ACHN (cell line): ENCODE results near the gene NAT8L.
A peak's percentile ranks its signal among the peaks of the same experiment; 100 is the strongest.

ENCODE experiments used
- DNase-seq: peaks from one replicate; pipeline ENCODE4 v3.0.0-alpha.2; 2015
- in situ Hi-C: cut with HindIII; loops from 2 replicates; pipeline ENCODE4 v1.10.0; 2017; ENCODE audit warnings: low sequenced_read_pairs, low pct_ligation_motif_present, low pct_unique_long_range_greater_than_20kb

Gene NAT8L

GRCh38 chr4:2044119-2044485 is 15.0 kb upstream of the NAT8L start:
- in situ Hi-C loops, result no loop called here
- DNase-seq, result no peak

GRCh38 chr4:2044542-2045517 is 14.3 kb upstream of the NAT8L start:
- in situ Hi-C loops, result no loop called here
- DNase-seq, result no peak

DNA sequence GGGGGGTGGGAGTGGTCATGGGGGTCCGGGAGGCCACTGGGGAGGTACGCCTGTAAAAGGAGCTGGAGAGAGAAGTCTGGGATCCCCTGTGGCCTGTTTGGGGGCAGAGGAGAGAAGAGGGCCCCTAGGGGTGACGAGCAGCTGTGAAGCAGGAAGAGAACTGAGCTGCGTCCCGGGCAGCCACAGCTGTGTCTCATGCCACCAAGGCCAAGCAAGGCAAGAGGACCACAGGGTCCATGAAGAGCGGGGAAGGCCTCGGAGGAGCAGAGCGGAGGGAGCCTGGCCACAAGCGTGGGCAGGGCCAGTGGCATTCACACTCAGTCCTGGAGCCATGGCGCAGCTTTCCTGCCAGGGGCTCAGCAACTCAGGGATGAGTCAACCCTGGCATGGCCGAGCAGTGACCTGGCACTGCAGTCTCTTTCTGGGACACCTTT is 13.6 kb upstream of the NAT8L start:
- DNase-seq, result peak; percentile 48
- in situ Hi-C loops, result no loop called here

GRCh38 chr4:2046031-2046961 is 12.8 kb upstream of the NAT8L start:
- DNase-seq, result no peak
- in situ Hi-C loops, result no loop called here

DNA sequence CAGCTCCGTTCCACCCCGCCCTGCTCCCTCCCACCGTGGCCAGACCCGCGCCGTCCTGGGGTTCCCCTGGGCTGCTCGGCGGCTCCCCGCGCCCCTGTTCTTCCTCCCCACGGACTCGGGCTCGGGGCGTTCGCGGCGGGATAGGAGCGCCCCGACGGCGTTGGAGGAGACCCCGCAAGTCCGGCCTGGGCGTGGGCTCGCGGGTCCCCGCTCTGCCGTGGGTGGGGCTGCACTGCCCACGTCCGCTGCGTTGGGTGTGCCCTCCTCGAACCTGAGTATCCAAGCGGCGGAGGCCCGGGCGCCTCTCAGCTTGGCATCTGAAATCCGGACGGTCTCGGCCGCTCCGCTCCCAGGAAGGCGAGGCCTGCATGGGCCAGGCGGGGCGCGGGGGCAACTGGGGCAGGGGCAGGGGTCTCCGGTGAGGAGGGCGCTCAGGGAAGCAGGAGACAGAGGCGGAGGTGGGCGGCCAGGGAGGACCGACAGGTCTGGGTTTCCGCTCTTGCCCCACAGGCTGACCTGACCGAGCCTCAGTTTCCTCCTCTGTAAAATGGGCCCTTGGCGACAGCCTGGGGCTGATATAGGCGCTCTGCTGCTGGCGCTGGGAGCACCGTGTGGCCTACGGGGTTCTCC is 12.0 kb upstream of the NAT8L start:
- in situ Hi-C loops, result no loop called here
- no peak for DNase-seq

GRCh38 chr4:2047781-2048581 is 11.1 kb upstream of the NAT8L start:
- in situ Hi-C loops, result no loop called here
- no peak for DNase-seq

GRCh38 chr4:2048831-2049230 is 10.3 kb upstream of the NAT8L start:
- in situ Hi-C loops, result no loop called here
- DNase-seq, result peak; percentile 38

DNA sequence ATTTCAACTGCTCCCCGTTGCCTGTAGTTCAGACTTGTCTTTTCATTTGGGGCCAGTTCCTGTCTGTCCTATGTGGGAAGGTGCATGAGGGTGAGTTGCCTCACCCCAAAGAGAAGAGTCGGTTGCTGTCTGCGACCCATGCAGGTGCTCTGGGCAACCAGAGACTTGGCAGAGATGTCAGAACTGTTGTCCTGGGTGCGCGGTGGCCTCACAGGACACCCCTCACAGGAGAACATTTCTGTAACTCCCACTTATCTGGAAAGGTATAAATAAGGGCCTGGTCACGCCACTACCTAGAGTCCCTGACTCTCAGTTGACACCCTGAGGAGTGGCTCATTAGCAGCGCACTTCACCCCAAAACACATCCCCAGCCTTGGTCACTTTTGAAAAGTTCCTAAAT is 9.7 kb upstream of the NAT8L start:
- no peak for DNase-seq
- in situ Hi-C loops, result no loop called here

DNA sequence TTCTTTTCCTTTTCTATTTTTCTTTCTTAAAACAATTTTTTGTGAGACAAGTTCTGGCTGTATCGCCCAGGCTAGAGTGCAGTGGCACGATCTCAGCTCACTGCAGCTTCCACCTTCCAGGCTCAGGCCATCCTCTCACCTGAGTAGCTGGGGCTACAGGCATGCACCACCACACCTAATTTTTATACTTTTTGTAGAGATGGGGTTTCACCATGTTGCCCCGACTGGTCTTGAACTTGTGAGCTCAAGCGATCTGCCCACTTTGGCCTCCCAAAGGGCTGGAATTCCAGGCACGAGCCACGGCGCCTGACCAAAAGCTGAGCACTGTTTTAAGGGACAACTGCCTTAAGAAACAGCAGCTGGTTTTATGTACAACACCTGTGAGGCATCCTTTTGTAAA is 9.3 kb upstream of the NAT8L start:
- in situ Hi-C loops, result no loop called here
- DNase-seq, result no peak

GRCh38 chr4:2051086-2051485 is 8.0 kb upstream of the NAT8L start:
- in situ Hi-C loops, result no loop called here

GRCh38 chr4:2054217-2054616 is 4.9 kb upstream of the NAT8L start:
- no peak for DNase-seq
- in situ Hi-C loops, result no loop called here

More at GRCh38 chr4:2051086-2051485, 8.0 kb upstream of the NAT8L start:
- no peak for DNase-seq

- no peak for DNase-seq
These were observed 1.6 kb upstream of the NAT8L start for GRCh38 chr4:2057382-2058065.

DNA sequence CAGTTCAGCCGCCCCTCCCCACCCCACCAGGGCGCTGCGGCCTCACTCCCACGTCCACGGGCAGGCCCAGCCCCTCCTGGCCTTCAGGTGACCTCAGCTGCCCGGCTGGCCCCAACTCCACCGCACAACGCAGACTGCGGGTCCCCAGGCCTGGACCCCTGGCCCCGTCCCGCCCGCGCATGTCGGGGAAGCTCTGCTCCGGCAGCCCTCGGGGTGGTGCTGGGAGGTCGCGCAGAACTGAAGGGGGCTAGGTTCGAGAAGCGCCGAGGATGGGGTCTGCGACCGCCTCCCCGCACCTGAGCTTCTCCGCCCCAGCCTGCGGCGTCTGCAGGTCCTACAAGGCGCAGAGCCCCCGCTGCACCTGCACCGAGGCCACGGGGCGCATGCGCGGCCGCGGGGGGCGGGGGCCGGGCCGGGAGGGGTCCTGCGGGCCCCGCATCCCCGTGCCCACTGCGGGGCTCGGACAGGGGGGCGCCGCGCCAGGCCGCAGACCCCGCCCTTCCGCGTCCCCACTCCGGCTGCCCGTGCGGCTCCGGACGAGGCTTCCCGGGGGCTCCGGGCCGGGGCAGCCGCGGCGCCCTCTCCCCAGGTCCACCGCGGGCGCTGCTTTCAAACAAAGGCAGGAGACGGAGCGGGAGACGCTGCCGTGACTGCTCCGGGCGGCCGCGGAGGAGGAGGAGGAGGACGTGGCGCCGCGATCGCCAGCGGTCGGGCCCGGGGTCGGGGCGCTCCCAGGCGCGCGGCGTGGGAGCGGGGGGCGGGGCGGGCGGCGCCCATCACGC is 672 bp upstream of the NAT8L start:
- DNase-seq, result peak; percentile 24
- in situ Hi-C loops, result no loop called here

More at GRCh38 chr4:2057382-2058065, 1.6 kb upstream of the NAT8L start:
- in situ Hi-C loops, result no loop called here

DNA sequence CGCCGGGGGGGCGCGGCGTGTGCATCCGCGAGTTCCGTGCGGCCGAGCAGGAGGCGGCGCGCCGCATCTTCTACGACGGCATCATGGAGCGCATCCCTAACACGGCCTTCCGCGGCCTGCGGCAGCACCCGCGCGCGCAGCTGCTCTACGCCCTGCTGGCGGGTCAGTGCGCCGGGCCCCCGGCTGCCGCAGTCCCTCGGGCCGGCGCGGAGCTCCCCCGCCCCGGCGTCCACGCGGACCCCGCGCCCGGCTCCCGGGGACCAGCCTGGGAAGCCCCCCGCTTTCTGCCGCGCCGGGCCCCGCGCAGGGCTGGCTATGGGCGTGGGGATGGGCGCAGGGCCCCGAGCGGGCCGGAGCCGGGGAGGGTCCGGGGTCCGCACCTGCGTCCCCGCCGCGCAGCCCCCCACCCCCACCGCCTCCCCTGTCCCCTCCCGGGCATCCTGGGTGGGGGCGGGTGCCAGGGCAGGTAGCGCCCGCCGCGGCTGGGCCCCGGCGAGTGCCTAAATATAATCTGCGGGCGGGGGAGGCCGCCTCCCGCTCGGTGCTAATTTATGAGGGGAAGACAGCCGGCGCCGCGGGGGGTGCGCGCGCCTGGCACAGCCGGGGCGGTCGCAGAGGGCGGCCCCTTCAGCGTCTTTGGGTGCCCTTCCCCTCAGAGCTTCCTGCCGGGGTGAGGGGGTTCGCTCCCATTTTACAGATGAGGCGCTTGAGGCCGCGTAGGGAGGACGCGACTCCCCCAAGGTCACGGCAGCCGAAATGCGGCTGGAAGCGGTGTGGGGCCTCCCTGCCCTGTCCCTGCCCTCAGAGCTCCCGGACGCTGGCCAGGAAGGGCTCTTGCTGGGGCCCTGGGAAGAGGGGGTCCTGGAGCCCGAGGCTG is 837 bp downstream of the NAT8L start:
- DNase-seq, result peak; percentile 29
- in situ Hi-C loops, result no loop called here

DNA sequence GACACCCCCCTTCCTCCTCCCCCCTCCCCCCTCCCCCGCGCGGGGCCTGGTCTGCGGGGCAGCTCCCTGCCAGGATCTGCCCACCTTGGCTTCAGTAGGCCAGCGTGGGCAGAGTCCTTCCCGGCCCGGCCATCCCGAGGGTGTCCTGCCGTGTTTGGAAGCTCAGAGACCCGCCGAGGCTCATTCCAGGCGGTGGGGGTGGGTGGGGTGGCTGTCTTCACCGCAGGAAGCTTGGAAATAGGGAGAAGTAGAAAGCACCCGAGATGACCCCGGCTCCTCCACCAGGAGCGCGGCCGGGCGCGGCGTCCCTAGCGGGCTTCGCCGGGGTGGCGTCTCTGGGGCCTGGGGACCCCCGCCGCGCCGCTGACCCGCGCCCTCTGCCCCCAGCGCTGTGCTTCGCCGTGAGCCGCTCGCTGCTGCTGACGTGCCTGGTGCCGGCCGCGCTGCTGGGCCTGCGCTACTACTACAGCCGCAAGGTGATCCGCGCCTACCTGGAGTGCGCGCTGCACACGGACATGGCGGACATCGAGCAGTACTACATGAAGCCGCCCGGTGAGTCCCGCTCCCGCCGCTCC is 1.6 kb downstream of the NAT8L start:
- no peak for DNase-seq
- in situ Hi-C loops, result no loop called here
